Uterus (tissue), 4 donors: ENCODE measurements around the gene MAPRE3. TPM values are rescaled to one million over a fixed set of nuclear protein-coding genes. Genes with fewer than 3 reads are reported as not detected.
"Not testable (repeated sequence)": the region's sequence is repeated elsewhere in the genome, so short reads cannot be mapped to it uniquely, and the experiment has no call there.

Experiments
- DNase-seq, 2 donors: peaks; one replicate each; pipeline ENCODE4 v3.0.0-alpha.2; 2019 to 2020
- H3K27ac ChIP-seq, 2 donors: fragments of 200-600 bp; sonication (generic); 1 replicate in 1 of 2; 2 replicates in 1 of 2; pipeline ENCODE4 v1.5.1; 2016 to 2018
- H3K27me3 ChIP-seq, 2 donors: fragments of 200-600 bp; sonication (generic); one replicate each; pipeline ENCODE4 v1.5.1; 2018 to 2019; ENCODE audit warnings: control low read depth in 1 of 2
- H3K36me3 ChIP-seq, 2 donors: fragments of 200-600 bp; sonication (generic); one replicate each; pipeline ENCODE4 v1.5.1; 2019; ENCODE audit warnings: control low read depth in 1 of 2
- H3K4me1 ChIP-seq, 2 donors: fragments of 200-600 bp; sonication (generic); one replicate each; pipeline ENCODE4 v1.5.1; 2018 to 2019; ENCODE audit warnings: control low read depth in 1 of 2
- H3K4me3 ChIP-seq, 2 donors: fragments of 200-600 bp; sonication (generic); 1 replicate in 1 of 2; 2 replicates in 1 of 2; pipeline ENCODE4 v1.5.1; 2018 to 2019; ENCODE audit warnings: mild to moderate bottlenecking in 1 of 2
- H3K9me3 ChIP-seq, 2 donors: fragments of 200-600 bp; sonication (generic); one replicate each; pipeline ENCODE4 v1.5.1; 2019; ENCODE audit warnings: control low read depth in 1 of 2
- POLR2A ChIP-seq, 2 donors: fragments of 450-650 bp; IDR thresholded peaks; one replicate each; pipeline ENCODE4 v1.6.1; 2016; ENCODE audit warnings: antibody characterized with exemption in 2 of 2, mild to moderate bottlenecking in 1 of 2, moderate library complexity in 1 of 2
- intact Hi-C: fragments of 100-400 bp; cut with DNase I; formaldehyde crosslinking; loops from one replicate; pipeline ENCODE4 v1.15.1; 2023; ENCODE audit warnings: low total_unique reads
- total RNA-seq, 4 donors: library from RNA; depleted of rRNA in 3 of 4; stranded (reverse); fragments of >200 nt in 3 of 4; gene quantifications; one replicate each; pipeline versions ENCODE4 v1.1.0 to v1.2.4, GENCODE V29; 2014 to 2023
- TF ChIP-seq, protein P1 (sequence below), 4 experiments: fragments of 200-600 bp in 2 of 4; fragments of 450-650 bp in 2 of 4; sonication (generic) in 2 of 4; IDR thresholded peaks; one replicate each; pipeline ENCODE4 v1.5.1; 2016 to 2019; ENCODE audit warnings: antibody characterized with exemption in 4 of 4, mild to moderate bottlenecking in 2 of 4, moderate library complexity in 1 of 4
- donor health status: DM: yes; HTN: yes; CAD: no.

The MAPRE3 gene
- 10 to 100 TPM in 1 of 4 donors, 1 to 10 TPM in 3; 2.9 to 49.6 (median 4.9) TPM for total RNA-seq

GRCh38 chr2:26970244-26970927 is at the start of gene MAPRE3:
TSS of gene MAPRE3 (plus strand) at chr2:26970637. CDS start at chr2:27022219, 51,582 bp downstream.
- H3K9me3 ChIP-seq, result no peaks in the 10 kb centered on the region
- H3K27me3 ChIP-seq, result no peaks in the 10 kb centered on the region
- peak in 1 of 2 donors; percentile 65 for TF ChIP-seq POLR2A (IDR thresholded peaks at IDR 0.05)
- TF ChIP-seq, protein P1, sequence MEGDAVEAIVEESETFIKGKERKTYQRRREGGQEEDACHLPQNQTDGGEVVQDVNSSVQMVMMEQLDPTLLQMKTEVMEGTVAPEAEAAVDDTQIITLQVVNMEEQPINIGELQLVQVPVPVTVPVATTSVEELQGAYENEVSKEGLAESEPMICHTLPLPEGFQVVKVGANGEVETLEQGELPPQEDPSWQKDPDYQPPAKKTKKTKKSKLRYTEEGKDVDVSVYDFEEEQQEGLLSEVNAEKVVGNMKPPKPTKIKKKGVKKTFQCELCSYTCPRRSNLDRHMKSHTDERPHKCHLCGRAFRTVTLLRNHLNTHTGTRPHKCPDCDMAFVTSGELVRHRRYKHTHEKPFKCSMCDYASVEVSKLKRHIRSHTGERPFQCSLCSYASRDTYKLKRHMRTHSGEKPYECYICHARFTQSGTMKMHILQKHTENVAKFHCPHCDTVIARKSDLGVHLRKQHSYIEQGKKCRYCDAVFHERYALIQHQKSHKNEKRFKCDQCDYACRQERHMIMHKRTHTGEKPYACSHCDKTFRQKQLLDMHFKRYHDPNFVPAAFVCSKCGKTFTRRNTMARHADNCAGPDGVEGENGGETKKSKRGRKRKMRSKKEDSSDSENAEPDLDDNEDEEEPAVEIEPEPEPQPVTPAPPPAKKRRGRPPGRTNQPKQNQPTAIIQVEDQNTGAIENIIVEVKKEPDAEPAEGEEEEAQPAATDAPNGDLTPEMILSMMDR (IDR thresholded peaks at IDR 0.05), result peak in 1 of 4 experiments; percentile 3
- H3K4me1 ChIP-seq, result peaks cover 0 to 6% of the 10 kb centered on the region in 2 donors
- H3K27ac ChIP-seq, result peak within 1 kb of the TSS; percentile 77 to 91
- intact Hi-C loops, result no loop called here
- no peaks in the 10 kb centered on the region for H3K36me3 ChIP-seq
- peak within 1 kb of the TSS; percentile 73 to 86 for H3K4me3 ChIP-seq
- DNase-seq, result peak; percentile 76 to 84

GRCh38 chr2:26921323-26921722 is 49.1 kb upstream of the MAPRE3 start:
- intact Hi-C loops, result no loop called here
- H3K4me3 ChIP-seq, result no peak overlapping the region
- TF ChIP-seq, protein P1 (IDR thresholded peaks at IDR 0.05), result no peak
- TF ChIP-seq POLR2A (IDR thresholded peaks at IDR 0.05), result no peak
- no peak for DNase-seq
- H3K9me3 ChIP-seq, result no peaks in the 10 kb centered on the region
- H3K27ac ChIP-seq, result no peak overlapping the region
- no peaks in the 10 kb centered on the region for H3K4me1 ChIP-seq
- no peaks in the 10 kb centered on the region for H3K36me3 ChIP-seq
- no peaks in the 10 kb centered on the region for H3K27me3 ChIP-seq

DNA sequence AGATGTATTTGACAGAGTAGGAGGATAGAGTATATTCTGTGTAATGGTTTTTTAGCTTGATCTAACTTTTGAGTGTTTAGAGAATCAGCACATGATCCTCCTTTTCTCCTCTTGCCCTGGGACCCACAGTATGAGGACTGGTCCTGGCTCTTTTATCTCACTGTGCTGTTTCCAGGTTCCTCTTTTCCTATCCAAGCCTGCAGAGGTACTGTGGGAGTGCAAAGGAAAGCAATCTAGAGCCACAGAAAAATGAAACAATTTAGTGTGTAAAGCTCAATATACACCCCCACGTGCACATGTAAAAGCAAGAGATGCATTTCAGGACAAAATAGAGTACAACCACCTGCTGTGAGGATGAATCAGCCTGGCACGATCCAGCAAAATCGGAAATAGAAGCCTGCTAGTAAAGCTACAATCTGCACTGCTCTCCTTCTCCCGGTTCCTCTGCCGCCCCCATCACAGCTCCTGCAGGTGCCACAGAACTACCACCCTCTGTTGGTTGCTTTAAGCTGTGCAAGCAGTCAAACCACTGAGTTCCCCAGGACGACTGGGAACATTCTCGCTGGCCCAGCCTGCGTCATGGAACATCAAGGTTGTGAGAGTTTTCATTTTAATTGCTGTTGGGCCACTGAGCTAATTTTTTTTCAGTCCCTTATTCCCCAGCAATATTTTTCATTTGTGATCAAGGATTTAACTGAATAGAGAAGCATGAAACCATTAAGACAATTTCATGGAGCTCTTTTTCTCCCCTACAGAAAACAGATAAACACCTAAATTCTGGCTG is 47.8 kb upstream of the MAPRE3 start:
- intact Hi-C loops, result no loop called here
- DNase-seq, result peak; percentile 55 to 62

DNA sequence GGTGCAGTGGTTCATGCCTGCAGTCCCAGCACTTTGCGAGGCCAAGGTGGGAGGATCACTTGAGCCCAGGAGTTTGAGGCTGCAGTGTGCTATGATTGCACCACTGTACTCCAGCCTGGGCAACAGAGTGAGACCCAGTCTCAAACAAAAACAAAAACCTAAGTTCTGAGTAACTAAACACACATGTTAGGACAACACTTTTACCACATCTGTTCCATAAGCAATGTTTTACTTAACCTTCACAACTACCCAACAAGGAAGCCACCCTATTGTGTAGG is 47.3 kb upstream of the MAPRE3 start:
- H3K4me1 ChIP-seq, H3K27ac ChIP-seq, intact Hi-C loops, H3K27me3 ChIP-seq, H3K36me3 ChIP-seq, H3K9me3 ChIP-seq, DNase-seq, H3K4me3 ChIP-seq: not testable (repeated sequence)

More for the DNA sequence above, 47.8 kb upstream of the MAPRE3 start:
- TF ChIP-seq POLR2A (IDR thresholded peaks at IDR 0.05), result no peak
- TF ChIP-seq, protein P1 (IDR thresholded peaks at IDR 0.05), result peak; percentile 28 to 56 (median 48)
- no peak overlapping the region for H3K4me3 ChIP-seq
- no peak overlapping the region for H3K27ac ChIP-seq
- H3K4me1 ChIP-seq, result no peaks in the 10 kb centered on the region
- H3K9me3 ChIP-seq, result no peaks in the 10 kb centered on the region
- no peaks in the 10 kb centered on the region for H3K36me3 ChIP-seq
- no peaks in the 10 kb centered on the region for H3K27me3 ChIP-seq

DNA sequence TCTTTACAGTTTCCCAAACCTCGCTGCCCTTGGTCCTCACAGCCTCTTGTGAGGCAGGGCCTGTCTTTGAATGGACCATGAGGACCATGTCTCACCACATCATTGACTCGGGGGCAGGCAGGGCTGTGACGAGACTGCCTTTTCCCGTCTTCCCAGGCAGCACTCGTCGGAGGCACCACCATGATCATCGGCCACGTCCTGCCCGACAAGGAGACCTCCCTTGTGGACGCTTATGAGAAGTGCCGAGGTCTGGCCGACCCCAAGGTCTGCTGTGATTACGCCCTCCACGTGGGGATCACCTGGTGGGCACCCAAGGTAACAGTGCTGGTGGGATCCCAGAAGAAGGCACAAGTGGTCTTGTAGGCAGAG is 45.7 kb upstream of the MAPRE3 start:
- no peak overlapping the region for H3K27ac ChIP-seq
- no peak for DNase-seq
- no peaks in the 10 kb centered on the region for H3K27me3 ChIP-seq
- H3K4me3 ChIP-seq, result no peak overlapping the region
- H3K4me1 ChIP-seq, result no peaks in the 10 kb centered on the region
- no peaks in the 10 kb centered on the region for H3K36me3 ChIP-seq
- no peaks in the 10 kb centered on the region for H3K9me3 ChIP-seq
- intact Hi-C loops, result no loop called here
- TF ChIP-seq POLR2A (IDR thresholded peaks at IDR 0.05), result no peak
- TF ChIP-seq, protein P1 (IDR thresholded peaks at IDR 0.05), result no peak
